ENCODE data around the gene FAM162A. TPM values are rescaled to one million over a fixed set of nuclear protein-coding genes. Genes with fewer than 3 reads are reported as not detected.

The FAM162A gene
- total RNA-seq, 1 experiment from 2014 or later, result 37.4 TPM

GRCh38 chr3:122416966-122417365, 33.0 kb downstream of the FAM162A start:
- POLR2A ChIA-PET, result interaction anchor here (1.0 to 1.9 kb wide), 2 partner anchors 34 to 96 kb away, joined by 8 to 19 read pairs; partner anchors contain the start of genes FAM162A and MIX23
- H3K4me1 Mint-ChIP-seq (ENCODE audit: low read depth, unreplicated experiment), result peaks cover 12% of the 10 kb centered on the region

DNA sequence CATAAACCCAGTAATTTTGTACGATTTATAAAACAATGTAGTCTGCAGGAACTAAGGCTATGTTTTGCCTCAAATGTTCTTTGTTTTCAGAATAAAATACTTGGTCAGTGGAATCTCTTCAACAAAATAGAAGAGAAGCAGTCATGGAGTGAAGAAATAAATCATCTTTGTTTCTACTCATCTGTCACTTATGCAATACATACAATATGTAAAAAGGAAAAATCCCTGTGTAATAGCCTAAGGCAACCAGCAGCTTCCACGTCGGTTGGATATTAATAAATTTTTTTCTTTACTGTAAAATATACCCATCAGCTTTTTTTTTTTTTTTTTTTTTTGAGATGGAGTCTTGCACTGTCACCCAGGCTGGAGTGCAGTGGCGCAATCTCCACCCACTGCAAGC, 37.1 kb downstream of the FAM162A start:
- H3K4me1 ChIP-seq, result no peaks in the 10 kb centered on the region; the same call in 1 of the 2 replicates
- Mint-ChIP-seq H3K9me3 (ENCODE audit: unreplicated experiment) (no peaks in the 10 kb centered on the region), H3K4me1 (ENCODE audit: low read depth, unreplicated experiment) (no peaks in the 10 kb centered on the region), H3K27ac (ENCODE audit: unreplicated experiment) (no peak overlapping the region), H3K36me3 (ENCODE audit: insufficient read depth, unreplicated experiment) (peaks cover 57% of the 10 kb centered on the region), H3K4me3 (ENCODE audit: unreplicated experiment) (no peak overlapping the region), H3K27me3 (ENCODE audit: insufficient read depth, unreplicated experiment) (no peaks in the 10 kb centered on the region)
- no peaks in the 10 kb centered on the region for H3K27me3 ChIP-seq (replicated peaks; ENCODE audit: control insufficient read depth, insufficient read depth, low read length)
- intact Hi-C loops (cut with micrococcal nuclease; ENCODE audit: unreplicated experiment), result loop anchor here (10.0 kb wide), 1 partner anchor 56 kb away; no protein-coding TSS in a partner anchor
- no peaks in the 10 kb centered on the region for H3K36me3 ChIP-seq (ENCODE audit: control insufficient read depth, insufficient read depth, low read length)
- BruUV-seq (replicated peaks), result no TSS peak
- POLR2A ChIA-PET, result no interaction called here
- CTCF ChIA-PET, result no interaction called here
- no peak overlapping the region for H3K4me3 ChIP-seq (ENCODE audit: low read depth, low read length)
- H3K9me3 ChIP-seq, result no peaks in the 10 kb centered on the region
- no peak for DNase-seq
- TF ChIP-seq, protein P1, sequence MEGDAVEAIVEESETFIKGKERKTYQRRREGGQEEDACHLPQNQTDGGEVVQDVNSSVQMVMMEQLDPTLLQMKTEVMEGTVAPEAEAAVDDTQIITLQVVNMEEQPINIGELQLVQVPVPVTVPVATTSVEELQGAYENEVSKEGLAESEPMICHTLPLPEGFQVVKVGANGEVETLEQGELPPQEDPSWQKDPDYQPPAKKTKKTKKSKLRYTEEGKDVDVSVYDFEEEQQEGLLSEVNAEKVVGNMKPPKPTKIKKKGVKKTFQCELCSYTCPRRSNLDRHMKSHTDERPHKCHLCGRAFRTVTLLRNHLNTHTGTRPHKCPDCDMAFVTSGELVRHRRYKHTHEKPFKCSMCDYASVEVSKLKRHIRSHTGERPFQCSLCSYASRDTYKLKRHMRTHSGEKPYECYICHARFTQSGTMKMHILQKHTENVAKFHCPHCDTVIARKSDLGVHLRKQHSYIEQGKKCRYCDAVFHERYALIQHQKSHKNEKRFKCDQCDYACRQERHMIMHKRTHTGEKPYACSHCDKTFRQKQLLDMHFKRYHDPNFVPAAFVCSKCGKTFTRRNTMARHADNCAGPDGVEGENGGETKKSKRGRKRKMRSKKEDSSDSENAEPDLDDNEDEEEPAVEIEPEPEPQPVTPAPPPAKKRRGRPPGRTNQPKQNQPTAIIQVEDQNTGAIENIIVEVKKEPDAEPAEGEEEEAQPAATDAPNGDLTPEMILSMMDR (IDR thresholded peaks at IDR 0.05; ENCODE audit: insufficient read depth in 1 of 2, low read depth in 1 of 2, low read length in 1 of 2, severe bottlenecking in 1 of 2, unreplicated experiment in 1 of 2), result no peak

More at GRCh38 chr3:122416966-122417365, 33.0 kb downstream of the FAM162A start:
- no peaks in the 10 kb centered on the region; the same call in 1 of the 2 replicates for H3K36me3 ChIP-seq (ENCODE audit: control insufficient read depth, insufficient read depth, low read length)
- Mint-ChIP-seq H3K36me3 (ENCODE audit: insufficient read depth, unreplicated experiment) (peaks cover 43% of the 10 kb centered on the region), H3K27ac (ENCODE audit: unreplicated experiment) (peak overlapping the region; percentile 94), H3K4me3 (ENCODE audit: unreplicated experiment) (peak overlapping the region; percentile 96), H3K27me3 (ENCODE audit: insufficient read depth, unreplicated experiment) (no peaks in the 10 kb centered on the region), H3K9me3 (ENCODE audit: unreplicated experiment) (no peaks in the 10 kb centered on the region)
- peak overlapping the region; percentile 71 for H3K4me3 ChIP-seq (ENCODE audit: low read depth, low read length)
- CTCF ChIA-PET, result interaction anchor here (1.3 to 1.9 kb wide), 4 partner anchors 24 to 111 kb away, joined by 4 to 8 read pairs (median 5); partner anchors contain the start of genes FAM162A and MIX23
- H3K4me1 ChIP-seq, result no peaks in the 10 kb centered on the region; the same call in 1 of the 2 replicates
- no peak for DNase-seq
- TF ChIP-seq, protein P1 (IDR thresholded peaks at IDR 0.05; ENCODE audit: insufficient read depth in 1 of 2, low read depth in 1 of 2, low read length in 1 of 2, severe bottlenecking in 1 of 2, unreplicated experiment in 1 of 2), result no peak
- H3K9me3 ChIP-seq, result no peaks in the 10 kb centered on the region
- intact Hi-C loops (cut with micrococcal nuclease; ENCODE audit: unreplicated experiment), result loop anchor here (1.0 to 2.0 kb wide), 3 partner anchors 24 to 34 kb away; partner anchors contain the start of gene MIX23
- no TSS peak for BruUV-seq (replicated peaks)
- no peaks in the 10 kb centered on the region for H3K27me3 ChIP-seq (replicated peaks; ENCODE audit: control insufficient read depth, insufficient read depth, low read length)

- CTCF ChIA-PET, result no interaction called here
- Histone ChIP-seq H3K9me3 (no peaks in the 10 kb centered on the region), H3K4me3 (ENCODE audit: low read depth, low read length) (no peak overlapping the region), H3K27me3 (replicated peaks; ENCODE audit: control insufficient read depth, insufficient read depth, low read length) (no peaks in the 10 kb centered on the region), H3K36me3 (ENCODE audit: control insufficient read depth, insufficient read depth, low read length) (no peaks in the 10 kb centered on the region; the same call in 1 of the 2 replicates), H3K4me1 (no peaks in the 10 kb centered on the region; the same call in 1 of the 2 replicates)
- Mint-ChIP-seq H3K36me3 (ENCODE audit: insufficient read depth, unreplicated experiment) (peaks cover 59% of the 10 kb centered on the region), H3K27me3 (ENCODE audit: insufficient read depth, unreplicated experiment) (no peaks in the 10 kb centered on the region), H3K27ac (ENCODE audit: unreplicated experiment) (no peak overlapping the region), H3K4me1 (ENCODE audit: low read depth, unreplicated experiment) (no peaks in the 10 kb centered on the region), H3K9me3 (ENCODE audit: unreplicated experiment) (no peaks in the 10 kb centered on the region), H3K4me3 (ENCODE audit: unreplicated experiment) (no peak overlapping the region)
- intact Hi-C loops (cut with micrococcal nuclease; ENCODE audit: unreplicated experiment), result loop anchor here (10.0 kb wide), 1 partner anchor 57 kb away; no protein-coding TSS in a partner anchor
- no TSS peak for BruUV-seq (replicated peaks)
- POLR2A ChIA-PET, result no interaction called here
- no peak for DNase-seq
- TF ChIP-seq, protein P1 (IDR thresholded peaks at IDR 0.05; ENCODE audit: insufficient read depth in 1 of 2, low read depth in 1 of 2, low read length in 1 of 2, severe bottlenecking in 1 of 2, unreplicated experiment in 1 of 2), result no peak
These were observed 37.9 kb downstream of the FAM162A start for GRCh38 chr3:122421836-122422235.

All from Caco-2 (cell line).